IMR-90 (cell line): ENCODE measurements around the gene DUXA. TPM values are rescaled to one million over a fixed set of nuclear protein-coding genes. Genes with fewer than 3 reads are reported as not detected.

Experiments used
- ATAC-seq: fragments of 200-7000 bp; cut with Tn5 transposase; 2 replicates; pipeline ENCODE4 v1.9.1; 2020; ENCODE audit warnings: low read depth, mild to moderate bottlenecking, moderate library complexity
- BruUV-seq: library from RNA; stranded (reverse); fragments of 400-500 nt; replicated peaks from 2 replicates; lab custom pipeline; 2021; lab: Mats Ljungman, UMichigan
- CTCF ChIA-PET: fragments of 300-600 bp; formaldehyde crosslinking; extraction: SDS; loops from one replicate; lab custom pipeline; 2021; ENCODE audit warnings: antibody characterized with exemption; lab: Yijun Ruan, JAX
- POLR2A ChIA-PET: fragments of 300-600 bp; sonication (Branson Sonifier 250); formaldehyde crosslinking; loops from one replicate; lab custom pipeline; 2022; ENCODE audit warnings: antibody characterized with exemption; ENCODE audit not compliant: unreplicated experiment; lab: Charles Lee
- DNase-seq: peaks from one replicate; pipeline ENCODE4 v3.0.0; 2013
- H2AFZ ChIP-seq: replicated peaks from 2 replicates; pipeline ENCODE3; 2013; ENCODE audit warnings: low read length, mild to moderate bottlenecking; ENCODE audit not compliant: poor library complexity
- H2AK5ac ChIP-seq: 2 replicates; pipeline ENCODE4 v1.6.1; 2013; ENCODE audit warnings: low read depth, low read length, inconsistent platforms
- H2AK9ac ChIP-seq: replicated peaks from 2 replicates; pipeline ENCODE3; 2013; ENCODE audit warnings: mild to moderate bottlenecking, low read depth, low read length, moderate library complexity; ENCODE audit not compliant: poor library complexity
- H2BK120ac ChIP-seq: 2 replicates; pipeline ENCODE4 v1.6.1; 2013; ENCODE audit warnings: low read depth, low read length, inconsistent platforms
- H2BK15ac ChIP-seq: 3 replicates; pipeline ENCODE4 v1.6.1; 2013; ENCODE audit warnings: low read depth, low read length, inconsistent platforms
- H2BK20ac ChIP-seq: 2 replicates; pipeline ENCODE4 v1.6.1; 2013; ENCODE audit warnings: low read depth, mild to moderate bottlenecking, inconsistent platforms, low read length, moderate library complexity
- H2BK5ac ChIP-seq: 2 replicates; pipeline ENCODE4 v1.6.1; 2013; ENCODE audit warnings: mild to moderate bottlenecking, low read depth, low read length, inconsistent platforms; ENCODE audit not compliant: poor library complexity, severe bottlenecking
- H3K14ac ChIP-seq: replicated peaks from 2 replicates; pipeline ENCODE4 v1.6.1; 2013; ENCODE audit warnings: low read depth, low read length, inconsistent platforms
- H3K18ac ChIP-seq: 2 replicates; pipeline ENCODE4 v1.6.1; 2013; ENCODE audit warnings: low read depth, low read length, control low read depth
- H3K23ac ChIP-seq: 2 replicates; pipeline ENCODE4 v1.6.1; 2013; ENCODE audit warnings: low read depth, low read length, inconsistent platforms
- H3K27ac ChIP-seq: 2 replicates; pipeline ENCODE4 v1.5.1; 2013; ENCODE audit warnings: mild to moderate bottlenecking, control low read depth, low read length; ENCODE audit not compliant: insufficient read depth
- H3K27me3 ChIP-seq: 2 replicates; pipeline ENCODE4 v1.6.1; 2013; ENCODE audit warnings: low read length; ENCODE audit not compliant: control insufficient read depth, insufficient read depth
- H3K36me3 ChIP-seq: 2 replicates; pipeline ENCODE4 v1.6.1; 2013; ENCODE audit warnings: low read length, mixed read lengths; ENCODE audit not compliant: control insufficient read depth, insufficient read depth
- H3K4ac ChIP-seq: 2 replicates; pipeline ENCODE4 v1.6.1; 2013; ENCODE audit warnings: low read depth, low read length, inconsistent platforms
- H3K4me1 ChIP-seq: 2 replicates; pipeline ENCODE4 v1.6.1; 2013; ENCODE audit warnings: low read length, mixed read lengths; ENCODE audit not compliant: control insufficient read depth, insufficient read depth
- H3K4me2 ChIP-seq: 2 replicates; pipeline ENCODE4 v1.6.1; 2013; ENCODE audit warnings: low read depth, mild to moderate bottlenecking, control low read depth, low read length, moderate library complexity
- H3K4me3 ChIP-seq: 2 replicates; pipeline ENCODE4 v1.5.1; 2013; ENCODE audit warnings: low read depth, mild to moderate bottlenecking, control low read depth, low read length, moderate library complexity; ENCODE audit not compliant: insufficient read depth
- H3K56ac ChIP-seq: 2 replicates; pipeline ENCODE4 v1.6.1; 2013; ENCODE audit warnings: low read length, inconsistent platforms; ENCODE audit not compliant: insufficient read depth; ENCODE audit errors: extremely low read depth
- H3K79me1 ChIP-seq, 2 experiments: 2 replicates each; pipeline ENCODE4 v1.6.1; 2013; ENCODE audit warnings: low read length in 2 of 2, inconsistent platforms in 1 of 2, low read depth in 1 of 2
- H3K9ac ChIP-seq: 2 replicates; pipeline ENCODE4 v1.6.1; 2013; ENCODE audit warnings: low read depth, low read length, control low read depth
- H3K9me1 ChIP-seq: 2 replicates; pipeline ENCODE4 v1.6.1; 2013; ENCODE audit warnings: low read length, inconsistent platforms; ENCODE audit not compliant: insufficient read depth
- H3K9me3 ChIP-seq: 2 replicates; pipeline ENCODE4 v1.6.1; 2013; ENCODE audit warnings: low read length; ENCODE audit not compliant: control insufficient read depth, insufficient read depth
- H4K20me1 ChIP-seq: 2 replicates; pipeline ENCODE4 v1.6.1; 2013; ENCODE audit warnings: low read length, inconsistent platforms; ENCODE audit not compliant: insufficient read depth
- H4K5ac ChIP-seq: 2 replicates; pipeline ENCODE4 v1.6.1; 2013; ENCODE audit warnings: mild to moderate bottlenecking, low read depth, low read length, control low read depth
- H4K8ac ChIP-seq, 2 experiments: 2 replicates each; pipeline ENCODE4 v1.6.1; 2013; ENCODE audit warnings: low read depth in 2 of 2, low read length in 2 of 2, control low read depth in 1 of 2, inconsistent platforms in 1 of 2
- H4K91ac ChIP-seq: 2 replicates; pipeline ENCODE4 v1.6.1; 2013; ENCODE audit warnings: low read depth, low read length, inconsistent platforms; ENCODE audit not compliant: insufficient read depth
- CEBPB ChIP-seq: IDR thresholded peaks from 2 replicates; pipeline ENCODE4 v1.6.1; 2012; ENCODE audit warnings: low read depth, low read length, improper control_type of control experiment
- CHD1 ChIP-seq: IDR thresholded peaks from 2 replicates; pipeline ENCODE4 v1.6.1; 2012; ENCODE audit warnings: low read depth, low read length, improper control_type of control experiment
- CTCF ChIP-seq: conservative IDR thresholded peaks from 2 replicates; pipeline ENCODE4 v1.5.1; 2012; ENCODE audit warnings: mild to moderate bottlenecking, low read depth, low read length, improper control_type of control experiment
- FOS ChIP-seq: fragments of 150-350 bp; IDR thresholded peaks from 2 replicates; pipeline ENCODE4 v1.6.1; 2016; ENCODE audit warnings: low read depth, low read length
- MAFK ChIP-seq: IDR thresholded peaks from 2 replicates; pipeline ENCODE4 v1.6.1; 2012; ENCODE audit warnings: low read depth, low read length, improper control_type of control experiment
- MAZ ChIP-seq: IDR thresholded peaks from 2 replicates; pipeline ENCODE4 v1.6.1; 2012; ENCODE audit warnings: low read depth, mild to moderate bottlenecking, low read length, improper control_type of control experiment, moderate library complexity, borderline replicate concordance
- NFE2L2 ChIP-seq: fragments of 150-350 bp; IDR thresholded peaks from 2 replicates; pipeline ENCODE4 v1.6.1; 2016; ENCODE audit warnings: low read depth, mild to moderate bottlenecking, low read length
- POLR2A ChIP-seq: IDR thresholded peaks from 2 replicates; pipeline ENCODE4 v1.6.1; 2012; ENCODE audit warnings: mild to moderate bottlenecking, low read depth, low read length
- RCOR1 ChIP-seq: IDR thresholded peaks from 2 replicates; pipeline ENCODE4 v1.6.1; 2012; ENCODE audit warnings: mild to moderate bottlenecking, low read length, improper control_type of control experiment; ENCODE audit not compliant: insufficient replicate concordance
- RFX5 ChIP-seq: IDR thresholded peaks from 2 replicates; pipeline ENCODE4 v1.8.0; 2012; ENCODE audit warnings: low read depth, mild to moderate bottlenecking, low read length, moderate library complexity
- SMC3 ChIP-seq: fragments of 150-350 bp; IDR thresholded peaks from 2 replicates; pipeline ENCODE4 v1.6.1; 2016; ENCODE audit warnings: low read depth, mild to moderate bottlenecking, antibody characterized with exemption, low read length, moderate library complexity
- USF2 ChIP-seq: fragments of 150-350 bp; IDR thresholded peaks from 2 replicates; pipeline ENCODE4 v1.6.1; 2017; ENCODE audit warnings: mild to moderate bottlenecking, antibody characterized with exemption, low read length, low read depth
- WGBS, 2 experiments: methylation state at CpG; one replicate each; pipeline versions ENCODE4 v1.1.5 to v1.1.7; 2013; ENCODE audit warnings: missing lambda C conversion rate in 2 of 2; ENCODE audit not compliant: insufficient read length in 1 of 2; ENCODE audit errors: extremely low coverage in 2 of 2; 5-methylcytosine and 5-hydroxymethylcytosine counted together
- dilution Hi-C: fragments of 300-500 bp; cut with HindIII; formaldehyde crosslinking; loops from one replicate; pipeline ENCODE4 v1.14.3; 2018; ENCODE audit warnings: low sequenced_read_pairs; ENCODE audit not compliant: unreplicated experiment
- in situ Hi-C: fragments of 300-500 bp; cut with MboI; formaldehyde crosslinking; loops from 3 replicates; pipeline ENCODE4 v1.14.3; 2019; ENCODE audit warnings: low sequenced_read_pairs, inconsistent platforms, mixed read lengths
- intact Hi-C: fragments of 100-400 bp; cut with micrococcal nuclease; formaldehyde crosslinking; loops from 2 replicates; pipeline ENCODE4 v1.10.0; 2022
- polyA plus RNA-seq, 3 experiments: library from polyadenylated mRNA; depleted of rRNA; stranded (reverse); fragments of >200 nt; gene quantifications; 2 replicates each; pipeline ENCODE4 v1.2.3, GENCODE V29; 2012; ENCODE audit warnings: low replicate concordance in 1 of 3
- total RNA-seq: library from RNA; depleted of rRNA; stranded (reverse); fragments of >200 nt; gene quantifications from 2 replicates; pipeline ENCODE4 v1.2.3, GENCODE V29; 2012

Gene DUXA
- total and polyA plus RNA-seq, 2 of the 4 experiments (the other 2 are of a cell fraction): not detected

GRCh38 chr19:57118848-57119247, 48.4 kb downstream of the DUXA start:
- ChIA-PET POLR2A (no interaction called here), CTCF (no interaction called here)
- Histone ChIP-seq H3K4me2 (no peak overlapping the region), H3K18ac (no peak overlapping the region), H4K20me1 (no peaks in the 10 kb centered on the region), H3K36me3 (no peaks in the 10 kb centered on the region), H3K27me3 (no peaks in the 10 kb centered on the region), H3K9ac (no peak overlapping the region), H3K9me1 (no peaks in the 10 kb centered on the region), H3K9me3 (peaks cover 23% of the 10 kb centered on the region), H3K4ac (no peak overlapping the region), H2AK9ac (no peak overlapping the region), H2BK120ac (no peak overlapping the region), H3K27ac (no peak overlapping the region), H2BK15ac (no peak overlapping the region), H2BK5ac (no peak overlapping the region), H3K79me1 (no peaks in the 10 kb centered on the region), H3K23ac (no peak overlapping the region), H2BK20ac (no peak overlapping the region), H4K91ac (no peak overlapping the region), H3K56ac (no peak overlapping the region), H2AK5ac (no peak overlapping the region), H4K8ac (no peak overlapping the region), H3K14ac (no peak overlapping the region), H2AFZ (no peak overlapping the region), H3K4me3 (no peak overlapping the region), H3K4me1 (no peaks in the 10 kb centered on the region), H4K5ac (no peak overlapping the region)
- ATAC-seq: no peak
- DNase-seq: no peak
- in situ Hi-C loops (no loop called here), dilution Hi-C loops (no loop called here), intact Hi-C loops (no loop called here)
- 59% methylated on average over 10 of the region's 32 CpGs; no CpG with 5 or more reads in 1 of the 2 experiments for WGBS, 2 experiments
- no peak for TF ChIP-seq RFX5
- no peak for TF ChIP-seq CHD1
- no peak for TF ChIP-seq RCOR1
- no peak for TF ChIP-seq FOS
- no peak for TF ChIP-seq USF2
- TF ChIP-seq NFE2L2: no peak
- TF ChIP-seq MAFK: no peak
- TF ChIP-seq MAZ: no peak
- TF ChIP-seq SMC3: no peak
- no peak for TF ChIP-seq POLR2A
- TF ChIP-seq CEBPB: no peak
- TF ChIP-seq CTCF: no peak
- BruUV-seq: no TSS peak
